Hepatocyte (in vitro differentiated cells): ENCODE measurements around the gene RAP1GDS1. TPM values are rescaled to one million over a fixed set of nuclear protein-coding genes. Genes with fewer than 3 reads are reported as not detected.

Source experiments
- DNase-seq: peaks from one replicate; pipeline ENCODE4 v3.0.0-alpha.2; 2016; ENCODE audit warnings: low spot score
- H2AFZ ChIP-seq: fragments of 200-600 bp; sonication (generic); 2 replicates; pipeline ENCODE4 v1.6.0; 2016; ENCODE audit warnings: antibody characterized with exemption, mild to moderate bottlenecking
- H3K27ac ChIP-seq: fragments of 200-600 bp; sonication (generic); 2 replicates; pipeline ENCODE4 v1.5.1; 2016; ENCODE audit warnings: mild to moderate bottlenecking
- H3K27me3 ChIP-seq: fragments of 200-600 bp; sonication (generic); 2 replicates; pipeline ENCODE4 v1.6.1; 2016
- H3K36me3 ChIP-seq: fragments of 200-600 bp; sonication (generic); replicated peaks from 2 replicates; pipeline ENCODE4 v1.5.1; 2016; ENCODE audit warnings: low read depth; ENCODE audit not compliant: insufficient read depth
- H3K4me1 ChIP-seq: fragments of 200-600 bp; sonication (generic); 2 replicates; pipeline ENCODE4 v1.5.1; 2016; ENCODE audit warnings: mild to moderate bottlenecking, moderate library complexity; ENCODE audit not compliant: insufficient read depth
- H3K4me2 ChIP-seq: fragments of 200-600 bp; sonication (generic); 2 replicates; pipeline ENCODE4 v1.6.0; 2016
- H3K4me3 ChIP-seq: fragments of 200-600 bp; sonication (generic); 2 replicates; pipeline ENCODE4 v1.5.1; 2016; ENCODE audit warnings: mild to moderate bottlenecking
- H3K79me2 ChIP-seq: fragments of 200-600 bp; sonication (generic); 2 replicates; pipeline ENCODE4 v1.6.0; 2017; ENCODE audit warnings: mild to moderate bottlenecking
- H3K9me2 ChIP-seq: fragments of 200-600 bp; sonication (generic); replicated peaks from 2 replicates; pipeline ENCODE4 v1.6.0; 2017; ENCODE audit warnings: mild to moderate bottlenecking; ENCODE audit not compliant: insufficient read depth
- H3K9me3 ChIP-seq: fragments of 200-600 bp; sonication (generic); 2 replicates; pipeline ENCODE4 v1.5.1; 2016; ENCODE audit warnings: low read depth, mild to moderate bottlenecking
- H4K20me1 ChIP-seq: fragments of 200-600 bp; sonication (generic); 2 replicates; pipeline ENCODE4 v1.6.0; 2016; ENCODE audit warnings: mild to moderate bottlenecking; ENCODE audit not compliant: insufficient read depth, poor library complexity, severe bottlenecking
- EZH2 ChIP-seq: fragments of 200-600 bp; sonication (generic); IDR thresholded peaks from 2 replicates; pipeline ENCODE4 v1.6.1; 2016; ENCODE audit warnings: antibody characterized with exemption, mild to moderate bottlenecking, borderline replicate concordance
- EZH2phosphoT487 ChIP-seq: fragments of 200-600 bp; sonication (generic); IDR thresholded peaks from one replicate; pipeline ENCODE4 v1.6.1; 2018; ENCODE audit warnings: antibody characterized with exemption, mild to moderate bottlenecking, low read depth, moderate library complexity; ENCODE audit not compliant: unreplicated experiment, severe bottlenecking
- WGBS: methylation state at CpG from one replicate; pipeline ENCODE4 v1.1.6; 2016; ENCODE audit warnings: low lambda C conversion rate; ENCODE audit errors: missing lambda C conversion rate; 5-methylcytosine and 5-hydroxymethylcytosine counted together
- polyA plus RNA-seq: library from polyadenylated mRNA; unstranded; fragments of >200 nt; fragmentation: Nextera tagmentation; extraction: Ambion mirVana; gene quantifications from 2 replicates; pipeline ENCODE4 v1.2.1, GENCODE V29; 2016
- total RNA-seq: library from RNA; depleted of rRNA; stranded (reverse); fragments of >200 nt; gene quantifications from 2 replicates; pipeline ENCODE4 v1.2.3, GENCODE V29; 2014
- TF ChIP-seq, protein P1 (sequence below): fragments of 200-600 bp; sonication (generic); IDR thresholded peaks from 2 replicates; pipeline ENCODE4 v1.5.1; 2016; ENCODE audit warnings: antibody characterized with exemption, mild to moderate bottlenecking; ENCODE audit not compliant: poor library complexity

The RAP1GDS1 gene
- total and polyA plus RNA-seq, 2 experiments from 2014 or later = 25.3 to 42.7 TPM

DNA sequence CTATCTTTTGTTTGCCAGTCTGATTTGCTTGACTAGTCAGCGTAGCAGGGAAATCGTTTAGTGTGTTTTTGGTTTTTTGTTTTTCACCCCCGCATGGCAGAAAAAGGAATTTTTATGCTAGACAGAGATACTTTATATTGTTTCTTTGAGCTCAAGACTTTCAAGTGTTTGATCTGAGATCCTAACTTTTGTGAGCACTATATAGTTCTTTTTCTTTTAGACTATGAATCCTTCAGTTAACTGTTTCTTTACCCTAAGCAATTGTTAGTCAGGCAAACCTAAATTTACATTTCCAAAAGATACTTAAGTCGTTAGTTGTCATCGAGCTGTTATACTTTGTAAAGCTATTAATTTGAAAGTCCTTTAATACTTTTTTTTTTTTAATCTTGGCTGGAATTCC is 73.3 kb downstream of the RAP1GDS1 start:
- H2AFZ ChIP-seq = no peak overlapping the region
- no peak overlapping the region for H3K4me3 ChIP-seq
- H3K79me2 ChIP-seq = peaks cover 2% of the 10 kb centered on the region
- H3K27ac ChIP-seq = no peak overlapping the region
- no peaks in the 10 kb centered on the region for H4K20me1 ChIP-seq
- H3K4me2 ChIP-seq = no peak overlapping the region
- 87% methylated on average over 5 of the region's 5 CpGs for WGBS
- H3K9me3 ChIP-seq = peaks cover 7% of the 10 kb centered on the region
- no peaks in the 10 kb centered on the region for H3K9me2 ChIP-seq
- no peaks in the 10 kb centered on the region for H3K27me3 ChIP-seq
- H3K36me3 ChIP-seq = no peaks in the 10 kb centered on the region
- no peak for DNase-seq
- TF ChIP-seq, protein P1, sequence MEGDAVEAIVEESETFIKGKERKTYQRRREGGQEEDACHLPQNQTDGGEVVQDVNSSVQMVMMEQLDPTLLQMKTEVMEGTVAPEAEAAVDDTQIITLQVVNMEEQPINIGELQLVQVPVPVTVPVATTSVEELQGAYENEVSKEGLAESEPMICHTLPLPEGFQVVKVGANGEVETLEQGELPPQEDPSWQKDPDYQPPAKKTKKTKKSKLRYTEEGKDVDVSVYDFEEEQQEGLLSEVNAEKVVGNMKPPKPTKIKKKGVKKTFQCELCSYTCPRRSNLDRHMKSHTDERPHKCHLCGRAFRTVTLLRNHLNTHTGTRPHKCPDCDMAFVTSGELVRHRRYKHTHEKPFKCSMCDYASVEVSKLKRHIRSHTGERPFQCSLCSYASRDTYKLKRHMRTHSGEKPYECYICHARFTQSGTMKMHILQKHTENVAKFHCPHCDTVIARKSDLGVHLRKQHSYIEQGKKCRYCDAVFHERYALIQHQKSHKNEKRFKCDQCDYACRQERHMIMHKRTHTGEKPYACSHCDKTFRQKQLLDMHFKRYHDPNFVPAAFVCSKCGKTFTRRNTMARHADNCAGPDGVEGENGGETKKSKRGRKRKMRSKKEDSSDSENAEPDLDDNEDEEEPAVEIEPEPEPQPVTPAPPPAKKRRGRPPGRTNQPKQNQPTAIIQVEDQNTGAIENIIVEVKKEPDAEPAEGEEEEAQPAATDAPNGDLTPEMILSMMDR = no peak
- TF ChIP-seq EZH2phosphoT487 (no peak), EZH2 (no peak)
- no peaks in the 10 kb centered on the region for H3K4me1 ChIP-seq

DNA sequence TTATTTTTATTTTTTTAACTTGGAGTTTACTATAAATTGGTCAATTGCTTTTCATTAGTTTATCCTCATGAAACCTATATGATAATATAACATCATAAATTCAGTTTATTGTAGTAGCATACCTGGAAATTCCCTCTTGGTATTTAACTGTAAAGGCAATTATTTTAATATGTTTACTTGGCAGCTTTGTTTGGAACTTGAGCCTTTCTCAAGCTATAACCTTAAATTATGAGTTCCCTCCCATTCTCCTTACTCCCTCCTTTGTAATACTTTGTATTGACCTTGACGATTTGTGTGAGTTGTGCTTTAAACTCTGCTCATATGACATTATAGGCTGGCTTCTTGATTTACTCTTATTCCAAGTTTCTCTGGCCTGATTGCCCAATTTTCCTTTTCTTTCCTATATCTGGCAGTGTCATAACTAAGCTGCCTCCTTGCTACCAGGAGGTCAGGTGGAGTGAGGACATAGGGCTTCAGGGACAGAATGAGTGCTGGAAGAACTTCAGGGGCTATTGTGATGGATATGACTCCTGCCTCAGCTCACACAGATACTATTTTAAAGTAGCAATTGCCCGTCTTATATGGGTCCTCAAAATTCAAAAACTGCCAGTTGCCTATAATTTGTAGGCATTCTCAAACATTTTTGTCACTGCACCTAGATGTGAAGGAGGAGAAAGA is 77.7 kb downstream of the RAP1GDS1 start:
- WGBS = 73% methylated on average over 2 of the region's 2 CpGs
- TF ChIP-seq EZH2phosphoT487 (no peak), EZH2 (no peak)
- TF ChIP-seq, protein P1 = no peak
- Histone ChIP-seq H3K9me3 (no peaks in the 10 kb centered on the region), H2AFZ (no peak overlapping the region), H3K4me2 (no peak overlapping the region), H3K79me2 (peaks cover 2% of the 10 kb centered on the region), H4K20me1 (no peaks in the 10 kb centered on the region), H3K4me1 (no peaks in the 10 kb centered on the region), H3K4me3 (no peak overlapping the region), H3K27ac (no peak overlapping the region), H3K36me3 (no peaks in the 10 kb centered on the region), H3K27me3 (no peaks in the 10 kb centered on the region), H3K9me2 (no peaks in the 10 kb centered on the region)
- DNase-seq = no peak

DNA sequence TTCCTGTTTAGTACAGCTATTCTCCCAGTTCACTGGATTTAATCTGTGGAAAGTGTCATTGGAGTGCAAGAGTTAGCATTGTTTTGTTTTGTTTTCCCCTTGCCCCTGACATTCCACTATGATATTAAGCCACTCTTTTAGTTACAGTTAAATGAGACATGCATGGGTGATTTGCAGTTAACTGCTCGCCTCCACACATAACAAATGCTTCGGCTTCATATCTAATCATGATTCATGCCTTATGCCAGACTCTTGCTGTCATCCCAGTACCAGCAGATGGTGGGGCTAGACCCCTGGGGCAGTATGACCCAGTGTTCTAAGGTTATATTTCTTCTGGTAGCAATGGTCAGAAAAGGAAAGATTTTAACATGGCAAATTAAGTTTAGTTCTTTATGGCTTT is 80.1 kb downstream of the RAP1GDS1 start:
- Histone ChIP-seq H3K4me3 (no peak overlapping the region), H3K4me2 (no peak overlapping the region), H3K79me2 (no peaks in the 10 kb centered on the region), H3K27me3 (no peaks in the 10 kb centered on the region), H3K36me3 (no peaks in the 10 kb centered on the region), H3K9me2 (no peaks in the 10 kb centered on the region), H4K20me1 (no peaks in the 10 kb centered on the region), H3K4me1 (no peaks in the 10 kb centered on the region), H3K27ac (no peak overlapping the region), H3K9me3 (no peaks in the 10 kb centered on the region), H2AFZ (no peak overlapping the region)
- DNase-seq = no peak
- TF ChIP-seq EZH2phosphoT487 (no peak), EZH2 (no peak)
- TF ChIP-seq, protein P1 = no peak
- WGBS = 80% methylated on average over 2 of the region's 2 CpGs

DNA sequence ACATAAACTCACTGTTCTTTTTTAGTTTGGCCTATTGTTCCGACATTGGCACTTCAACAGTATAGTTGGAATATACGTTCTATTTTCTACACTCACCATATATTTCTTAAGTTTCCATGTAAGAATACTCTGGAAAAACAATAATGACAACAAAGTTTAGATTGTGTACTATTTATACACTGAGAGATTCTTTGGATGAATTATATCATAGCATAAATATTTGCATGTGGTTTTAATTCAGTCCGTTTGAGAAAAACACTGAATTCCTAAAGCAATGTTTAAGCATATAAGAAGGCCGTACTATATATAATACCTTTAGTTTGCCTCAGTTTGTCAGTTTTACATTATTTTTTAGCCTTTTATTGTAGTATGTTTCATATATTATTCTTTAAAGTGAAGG is 82.4 kb downstream of the RAP1GDS1 start:
- Histone ChIP-seq H3K4me2 (no peak overlapping the region), H3K27me3 (no peaks in the 10 kb centered on the region), H3K27ac (no peak overlapping the region), H3K9me2 (no peaks in the 10 kb centered on the region), H3K79me2 (no peaks in the 10 kb centered on the region), H3K4me1 (no peaks in the 10 kb centered on the region), H2AFZ (no peak overlapping the region), H3K4me3 (no peak overlapping the region), H3K36me3 (no peaks in the 10 kb centered on the region), H3K9me3 (no peaks in the 10 kb centered on the region), H4K20me1 (no peaks in the 10 kb centered on the region)
- TF ChIP-seq, protein P1 = no peak
- TF ChIP-seq EZH2phosphoT487 (no peak), EZH2 (no peak)
- DNase-seq = no peak
- 91% methylated on average over 4 of the region's 4 CpGs for WGBS
